Posterior vena cava (tissue), 2 donors: Measurements from ENCODE around the gene NECTIN1. TPM values are rescaled to one million over a fixed set of nuclear protein-coding genes. Genes with fewer than 3 reads are reported as not detected.

Source experiments
- DNase-seq: peaks from one replicate; pipeline ENCODE4 v3.0.0-alpha.2; 2020; ENCODE audit warnings: low spot score
- intact Hi-C, 2 donors: fragments of 100-400 bp; cut with DNase I; formaldehyde crosslinking; loops; one replicate each; pipeline versions ENCODE4 v1.14.1 to v1.14.2; 2022 to 2023
- total RNA-seq, 2 donors: library from RNA; stranded (reverse); fragmentation: NEBNext Ultra II Directional; extraction: Animal tissue kit (Norgen Biotek cat#: 25700); gene quantifications; one replicate each; pipeline ENCODE4 v1.2.1, GENCODE V29; 2021
- donor health status: DM: yes; HTN: yes; CAD: no.
- donor health status: DM: yes; HTN: yes; CAD: no.

NECTIN1 gene
- total RNA-seq, 2 donors from 2014 or later: 10.6 to 11.4 TPM

- DNase-seq: no peak
- intact Hi-C loops: loop anchor here in 1 of 2 donors (5.0 kb wide), 1 partner anchor 43 kb away; the partner anchor contains the start of gene NECTIN1
These were observed 44.5 kb downstream of the NECTIN1 start for GRCh38 chr11:119684361-119685110.

GRCh38 chr11:119683783-119684182 lies 45.2 kb downstream of the NECTIN1 start:
- intact Hi-C loops: loop anchor here in 1 of 2 donors (5.0 kb wide), 1 partner anchor 44 kb away; the partner anchor contains the start of gene NECTIN1
- DNase-seq: no peak

GRCh38 chr11:119681361-119681910 lies 47.6 kb downstream of the NECTIN1 start:
- intact Hi-C loops: loop anchor here in 1 of 2 donors (5.0 kb wide), 1 partner anchor 46 kb away; the partner anchor contains the start of gene NECTIN1
- no peak for DNase-seq

GRCh38 chr11:119680541-119681360 lies 48.2 kb downstream of the NECTIN1 start:
- DNase-seq: no peak
- intact Hi-C loops: loop anchor here in 1 of 2 donors (5.0 kb wide), 1 partner anchor 47 kb away; the partner anchor contains the start of gene NECTIN1

GRCh38 chr11:119679346-119679745 lies 49.7 kb downstream of the NECTIN1 start:
- DNase-seq: no peak
- intact Hi-C loops: loop anchor here in 1 of 2 donors (1.0 kb wide), 1 partner anchor 42 kb away; no protein-coding TSS in a partner anchor

GRCh38 chr11:119678351-119678750 lies 50.6 kb downstream of the NECTIN1 start:
- intact Hi-C loops: no loop called here
- no peak for DNase-seq

GRCh38 chr11:119677840-119678239 lies 51.2 kb downstream of the NECTIN1 start:
- DNase-seq: no peak
- intact Hi-C loops: loop anchor here in 1 of 2 donors (2.0 kb wide), 1 partner anchor 603 kb away; no protein-coding TSS in a partner anchor

- DNase-seq: no peak
- intact Hi-C loops: loop anchor here in 1 of 2 donors (2.0 kb wide), 1 partner anchor 604 kb away; no protein-coding TSS in a partner anchor
These were observed 52.5 kb downstream of the NECTIN1 start for GRCh38 chr11:119676461-119677020.

- intact Hi-C loops: no loop called here
These were observed 55.2 kb downstream of the NECTIN1 start for GRCh38 chr11:119673759-119674336.

GRCh38 chr11:119673052-119673758 lies 55.8 kb downstream of the NECTIN1 start:
- intact Hi-C loops: no loop called here
- DNase-seq: no peak

More at GRCh38 chr11:119673759-119674336, 55.2 kb downstream of the NECTIN1 start:
- no peak for DNase-seq

- intact Hi-C loops: no loop called here
- no peak for DNase-seq
These were observed 56.4 kb downstream of the NECTIN1 start for GRCh38 chr11:119672597-119672996.

GRCh38 chr11:119671561-119672015 lies 57.4 kb downstream of the NECTIN1 start:
- intact Hi-C loops: no loop called here

GRCh38 chr11:119671051-119671450 lies 57.9 kb downstream of the NECTIN1 start:
- intact Hi-C loops: no loop called here
- peak; percentile 91 for DNase-seq

More at GRCh38 chr11:119671561-119672015, 57.4 kb downstream of the NECTIN1 start:
- DNase-seq: no peak

- intact Hi-C loops: loop anchor here in 1 of 2 donors (5.0 kb wide), 3 partner anchors 58 to 438 kb away; partner anchors contain the start of gene NECTIN1
These were observed 59.5 kb downstream of the NECTIN1 start for GRCh38 chr11:119669487-119669886.

GRCh38 chr11:119668676-119669075 lies 60.3 kb downstream of the NECTIN1 start:
- intact Hi-C loops: loop anchor here in 1 of 2 donors (5.0 kb wide), 3 partner anchors 59 to 439 kb away; partner anchors contain the start of gene NECTIN1

More at GRCh38 chr11:119669487-119669886, 59.5 kb downstream of the NECTIN1 start:
- no peak for DNase-seq

GRCh38 chr11:119666463-119667131 lies 62.4 kb downstream of the NECTIN1 start:
- intact Hi-C loops: loop anchor here (2.0 to 5.0 kb wide), 4 partner anchors 61 to 441 kb away; partner anchors contain the start of gene NECTIN1 (in 1 of the 2)
- peak; percentile 94 for DNase-seq

More at GRCh38 chr11:119668676-119669075, 60.3 kb downstream of the NECTIN1 start:
- DNase-seq: no peak

GRCh38 chr11:119666061-119666460 lies 62.9 kb downstream of the NECTIN1 start:
- intact Hi-C loops: loop anchor here (2.0 to 5.0 kb wide), 4 partner anchors 61 to 441 kb away; partner anchors contain the start of gene NECTIN1 (in 1 of the 2)
- DNase-seq: no peak
